Endodermal cell (in vitro differentiated cells): ENCODE data around the gene CRMP1. TPM values are rescaled to one million over a fixed set of nuclear protein-coding genes. Genes with fewer than 3 reads are reported as not detected.

Experiments
- DNase-seq: peaks from one replicate; pipeline ENCODE4 v3.0.0-alpha.2; 2017
- H3K27ac ChIP-seq: 2 replicates; pipeline ENCODE4 v1.5.1; 2013; ENCODE audit warnings: mild to moderate bottlenecking, low read depth, low read length, moderate library complexity
- H3K27me3 ChIP-seq: 2 replicates; pipeline ENCODE4 v1.6.1; 2013; ENCODE audit warnings: mild to moderate bottlenecking, low read length, moderate library complexity; ENCODE audit not compliant: insufficient read depth, control insufficient read depth, poor library complexity, severe bottlenecking
- H3K36me3 ChIP-seq: 2 replicates; pipeline ENCODE4 v1.7.0; 2013; ENCODE audit warnings: mild to moderate bottlenecking, low read length, moderate library complexity; ENCODE audit not compliant: control insufficient read depth, insufficient read depth
- H3K4me1 ChIP-seq: one replicate; pipeline ENCODE4 v1.7.0; 2013; ENCODE audit warnings: low read length; ENCODE audit not compliant: control insufficient read depth, insufficient read depth
- H3K4me3 ChIP-seq: 2 replicates; pipeline ENCODE4 v1.5.1; 2013; ENCODE audit warnings: mild to moderate bottlenecking, low read length, moderate library complexity
- H3K9ac ChIP-seq: 2 replicates; pipeline ENCODE4 v1.6.1; 2013; ENCODE audit warnings: mild to moderate bottlenecking, low read length, moderate library complexity; ENCODE audit not compliant: poor library complexity, severe bottlenecking; ENCODE audit errors: extremely low read depth
- H3K9me3 ChIP-seq: 2 replicates; pipeline ENCODE4 v1.6.1; 2013; ENCODE audit warnings: mild to moderate bottlenecking, low read length, moderate library complexity; ENCODE audit not compliant: control insufficient read depth
- H3K27ac Mint-ChIP-seq: 2 replicates; pipeline ENCODE4 v1.8.0; 2020; ENCODE audit warnings: mixed read lengths
- H3K27me3 Mint-ChIP-seq: 2 replicates; pipeline ENCODE4 v1.8.0; 2021; ENCODE audit warnings: mild to moderate bottlenecking, mixed read lengths; ENCODE audit not compliant: insufficient read depth
- H3K36me3 Mint-ChIP-seq: 2 replicates; pipeline ENCODE4 v1.8.0; 2020; ENCODE audit warnings: low read depth, mixed read lengths
- H3K4me1 Mint-ChIP-seq: 2 replicates; pipeline ENCODE4 v1.8.0; 2020; ENCODE audit warnings: mixed read lengths
- H3K4me3 Mint-ChIP-seq: 2 replicates; pipeline ENCODE4 v1.8.0; 2020; ENCODE audit warnings: mild to moderate bottlenecking, moderate library complexity, mixed read lengths
- H3K9me3 Mint-ChIP-seq: 2 replicates; pipeline ENCODE4 v1.8.0; 2020; ENCODE audit warnings: mild to moderate bottlenecking, mixed read lengths
- CTCF ChIP-seq: fragments of 200-600 bp; sonication (generic); conservative IDR thresholded peaks from 2 replicates; pipeline ENCODE4 v1.5.0; 2021; ENCODE audit warnings: antibody characterized with exemption, mild to moderate bottlenecking
- WGBS, 2 experiments: methylation state at CpG; one replicate each; pipeline versions ENCODE4 v1.1.5 to v1.1.7; 2013; ENCODE audit warnings: missing lambda C conversion rate in 2 of 2, mixed read lengths in 1 of 2; ENCODE audit not compliant: insufficient coverage in 1 of 2, insufficient read length in 1 of 2; 5-methylcytosine and 5-hydroxymethylcytosine counted together
- total RNA-seq, 2 donors: library from RNA; stranded (reverse); fragmentation: NEBNext Ultra II Directional in 1 of 2; extraction: Animal tissue kit (Norgen Biotek cat#: 25700) in 1 of 2; gene quantifications; 2 replicates in 1 of 2; 3 replicates in 1 of 2; pipeline ENCODE4 v1.2.1, GENCODE V29; 2021

CRMP1 gene
- total RNA-seq, 2 donors from 2014 or later, result 40.0 to 64.9 TPM

GRCh38 chr4:5821665-5822358 lies 71.1 kb downstream of the CRMP1 start:
- H3K27me3 Mint-ChIP-seq, result no peaks in the 10 kb centered on the region
- Histone ChIP-seq H3K4me1 (no peaks in the 10 kb centered on the region), H3K4me3 (no peak overlapping the region), H3K27me3 (no peaks in the 10 kb centered on the region), H3K36me3 (peaks cover 82% of the 10 kb centered on the region), H3K9ac (no peak overlapping the region), H3K27ac (no peak overlapping the region), H3K9me3 (no peaks in the 10 kb centered on the region)
- peak; percentile 93 for TF ChIP-seq CTCF
- no peak overlapping the region for H3K27ac Mint-ChIP-seq
- DNase-seq, result peak; percentile 91
- no peak overlapping the region for H3K4me3 Mint-ChIP-seq
- no peaks in the 10 kb centered on the region for H3K9me3 Mint-ChIP-seq
- H3K4me1 Mint-ChIP-seq, result no peaks in the 10 kb centered on the region
- H3K36me3 Mint-ChIP-seq, result peaks cover 87% of the 10 kb centered on the region
- 70 to 71% methylated on average over 14 to 18 of the region's 18 CpGs for WGBS, 2 experiments

- no peak overlapping the region for H3K4me3 Mint-ChIP-seq
- Histone ChIP-seq H3K9me3 (no peaks in the 10 kb centered on the region), H3K36me3 (peaks cover 44% of the 10 kb centered on the region), H3K27me3 (no peaks in the 10 kb centered on the region), H3K4me3 (no peak overlapping the region), H3K4me1 (no peaks in the 10 kb centered on the region), H3K27ac (no peak overlapping the region), H3K9ac (no peak overlapping the region)
- H3K27me3 Mint-ChIP-seq, result no peaks in the 10 kb centered on the region
- DNase-seq, result no peak
- no peak overlapping the region for H3K27ac Mint-ChIP-seq
- TF ChIP-seq CTCF, result no peak
- H3K4me1 Mint-ChIP-seq, result no peaks in the 10 kb centered on the region
- H3K36me3 Mint-ChIP-seq, result peaks cover 84% of the 10 kb centered on the region
- H3K9me3 Mint-ChIP-seq, result peaks cover 11% of the 10 kb centered on the region
- WGBS, 2 experiments, result 90 to 97% methylated on average over 8 to 12 of the region's 12 CpGs
These were observed 76.0 kb downstream of the CRMP1 start for GRCh38 chr4:5816851-5817375.

DNA sequence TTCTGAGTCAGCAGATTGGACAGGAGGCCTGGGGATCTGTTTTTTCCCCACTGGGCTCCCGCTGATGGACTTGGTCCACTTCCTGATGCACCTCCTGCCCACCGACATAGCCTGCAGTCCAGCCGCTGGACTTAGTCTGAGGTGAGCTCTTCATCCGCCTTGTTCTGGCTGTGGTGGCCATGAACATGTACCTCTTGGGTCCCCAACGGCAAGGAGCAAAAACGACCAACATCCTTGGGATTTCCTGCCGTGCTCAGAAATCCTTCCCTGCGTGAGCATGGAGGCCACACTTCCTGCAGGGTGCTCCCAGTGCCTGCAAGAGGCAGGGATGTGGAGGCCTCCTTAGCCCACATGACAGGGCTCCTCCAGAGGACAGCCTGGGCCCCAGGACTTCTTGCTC lies 76.8 kb downstream of the CRMP1 start:
- Histone ChIP-seq H3K4me1 (no peaks in the 10 kb centered on the region), H3K9me3 (no peaks in the 10 kb centered on the region), H3K36me3 (peaks cover 37% of the 10 kb centered on the region), H3K27me3 (no peaks in the 10 kb centered on the region), H3K27ac (no peak overlapping the region), H3K4me3 (no peak overlapping the region), H3K9ac (no peak overlapping the region)
- Mint-ChIP-seq H3K9me3 (peaks cover 19% of the 10 kb centered on the region), H3K4me1 (no peaks in the 10 kb centered on the region), H3K4me3 (no peak overlapping the region), H3K36me3 (peaks cover 84% of the 10 kb centered on the region), H3K27me3 (no peaks in the 10 kb centered on the region), H3K27ac (no peak overlapping the region)
- 90 to 91% methylated on average over 8 of the region's 8 CpGs for WGBS, 2 experiments
- no peak for TF ChIP-seq CTCF
- no peak for DNase-seq
